ENCODE data around the gene RCL1.

Gene RCL1

GRCh38 chr9:4849369-4849768 is 56.6 kb downstream of the RCL1 start:
- DNase-seq = no peak

GRCh38 chr9:4850603-4851310 is 58.0 kb downstream of the RCL1 start:
- DNase-seq = no peak

GRCh38 chr9:4852419-4852818 is 59.7 kb downstream of the RCL1 start:
- DNase-seq = no peak

DNA sequence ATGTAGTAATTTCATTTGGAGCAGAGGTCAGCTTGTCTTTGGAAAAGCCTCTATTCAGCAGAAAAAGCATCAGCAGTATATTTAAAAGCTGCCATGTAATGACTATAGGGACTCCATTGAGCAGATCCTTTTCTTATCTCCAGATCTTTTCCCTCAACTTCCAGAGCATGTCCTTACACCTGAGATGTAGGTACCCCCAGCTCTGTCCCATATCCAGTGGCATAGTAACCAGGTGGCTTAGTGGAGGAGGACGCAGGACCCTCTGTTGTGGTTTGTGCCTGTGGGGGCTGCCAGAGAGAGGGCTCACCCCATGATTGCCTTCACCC is 61.5 kb downstream of the RCL1 start:
- DNase-seq = no peak

DNA sequence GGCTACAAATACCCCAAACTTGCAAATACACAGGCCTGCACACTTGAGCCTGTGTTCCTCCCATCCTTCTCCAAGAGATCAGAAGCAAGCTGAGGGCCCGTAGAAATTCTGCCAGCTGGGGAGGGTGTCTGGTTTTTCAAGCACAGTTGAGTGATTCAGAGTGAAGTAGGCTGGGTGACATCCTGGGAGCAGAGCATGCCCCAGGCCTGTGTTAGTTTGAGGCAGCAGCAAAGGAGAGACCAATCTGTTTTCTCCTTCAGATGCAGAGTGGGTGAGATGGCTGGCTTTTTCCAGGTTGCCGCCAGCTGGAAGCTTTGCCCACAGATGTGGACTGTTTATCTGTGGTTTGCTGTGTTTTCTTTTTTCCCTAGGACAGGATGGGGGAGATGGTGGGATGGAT is 63.1 kb downstream of the RCL1 start:
- DNase-seq = no peak

GRCh38 chr9:4857163-4857810 is 64.5 kb downstream of the RCL1 start:
- DNase-seq = no peak

GRCh38 chr9:4859035-4859434 is 66.3 kb downstream of the RCL1 start:
- DNase-seq = no peak

GRCh38 chr9:4860383-4860782 is 67.6 kb downstream of the RCL1 start:
- no peak for DNase-seq

DNA sequence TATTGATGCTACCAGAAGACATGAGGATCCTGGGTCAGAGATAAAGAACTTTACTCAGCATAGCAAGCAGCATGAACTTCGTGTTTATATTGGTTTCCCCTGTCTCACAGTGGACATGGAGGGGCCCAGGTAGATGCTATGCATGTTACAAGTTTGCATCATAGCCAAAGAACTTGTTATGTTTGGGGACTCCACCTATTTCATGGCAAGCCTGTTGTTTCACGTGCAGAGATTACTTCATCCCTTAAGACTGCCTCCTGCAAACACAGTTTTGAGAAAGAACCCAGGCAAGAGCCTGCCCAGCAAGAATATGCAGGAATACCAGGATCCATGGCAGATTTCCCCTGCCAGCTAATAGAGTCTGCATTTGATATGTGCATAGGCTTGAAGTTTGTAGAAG is 68.4 kb downstream of the RCL1 start:
- DNase-seq = no peak

GRCh38 chr9:4861736-4862451 is 69.2 kb downstream of the RCL1 start:
- no peak for DNase-seq

GRCh38 chr9:4862506-4863250 is 69.9 kb downstream of the RCL1 start:
- DNase-seq = no peak

DNA sequence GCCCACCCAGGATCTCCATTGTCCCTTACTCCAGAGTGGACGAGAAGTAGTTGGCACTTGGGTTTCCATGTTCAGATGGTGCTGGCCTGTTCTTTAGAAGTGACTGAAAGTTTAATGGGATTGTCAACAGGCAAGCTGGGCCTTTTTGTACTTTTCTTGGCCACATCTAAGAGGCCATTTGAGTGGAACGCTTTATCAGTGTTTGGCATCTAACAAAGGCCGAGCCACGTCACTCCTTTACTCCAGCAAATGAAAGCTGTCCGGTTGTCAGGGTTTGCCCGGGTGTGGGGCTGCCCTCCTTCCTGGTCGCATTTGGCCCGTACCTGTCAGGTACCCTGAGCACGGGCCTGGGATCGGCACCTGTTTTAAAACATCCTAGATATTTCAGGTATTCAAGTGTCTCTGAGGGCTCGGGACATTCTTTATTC is 71.5 kb downstream of the RCL1 start:
- no peak for DNase-seq

DNA sequence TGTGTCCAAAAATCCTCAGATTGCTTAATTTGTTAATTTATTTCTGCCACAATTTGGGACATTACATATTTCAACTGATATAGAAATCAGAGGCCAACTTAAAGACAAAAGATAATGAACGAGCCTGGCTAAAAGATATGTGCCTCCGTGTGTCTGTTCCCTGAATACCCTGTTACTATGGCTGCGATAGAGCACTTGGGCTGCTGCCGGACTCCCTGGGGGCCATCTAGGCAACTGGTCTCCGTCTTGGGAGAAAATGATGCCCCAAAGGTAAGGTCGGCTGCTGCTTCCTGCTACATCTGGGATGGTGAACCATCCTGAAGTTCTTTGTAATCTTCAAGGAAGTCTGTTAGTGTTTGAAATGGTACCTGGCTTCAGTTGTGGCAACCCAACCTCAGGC is 72.0 kb downstream of the RCL1 start:
- no peak for DNase-seq

- no peak for DNase-seq
Observed at GRCh38 chr9:4865681-4866080, 72.9 kb downstream of the RCL1 start.

DNA sequence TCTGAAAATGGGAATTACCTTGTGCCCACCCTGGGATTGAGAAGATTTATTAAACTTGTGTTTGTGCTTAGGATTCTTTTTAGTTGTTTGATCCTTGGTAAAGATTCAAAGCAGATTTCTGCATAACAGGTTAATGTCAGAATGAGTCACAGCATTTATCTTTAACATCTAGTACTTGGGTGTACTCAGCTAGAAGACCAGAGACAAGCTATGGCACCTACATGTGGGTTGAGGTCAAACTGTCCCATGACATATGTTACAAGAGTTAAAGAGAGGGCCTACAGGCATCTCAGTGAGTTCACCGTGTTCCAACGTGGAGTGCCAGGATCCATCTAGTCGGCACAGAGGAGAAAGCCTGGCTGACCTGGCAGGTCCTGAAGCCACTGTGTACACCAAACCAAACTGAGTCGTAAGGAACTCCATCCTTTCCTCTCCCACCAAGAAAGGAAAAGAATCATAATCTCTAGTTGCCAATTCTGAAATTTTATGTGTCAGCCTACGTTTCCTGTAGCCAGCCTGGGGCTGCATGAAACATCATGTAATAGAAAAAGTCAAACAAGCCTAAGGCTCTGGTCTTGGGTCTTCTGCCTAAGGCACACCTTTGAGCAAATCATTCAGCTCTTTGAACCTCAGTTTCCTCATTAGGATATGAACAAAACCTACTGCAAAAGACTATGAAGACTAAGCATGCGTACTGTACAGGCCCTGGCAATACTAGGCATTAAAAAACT is 73.7 kb downstream of the RCL1 start:
- no peak for DNase-seq

DNA sequence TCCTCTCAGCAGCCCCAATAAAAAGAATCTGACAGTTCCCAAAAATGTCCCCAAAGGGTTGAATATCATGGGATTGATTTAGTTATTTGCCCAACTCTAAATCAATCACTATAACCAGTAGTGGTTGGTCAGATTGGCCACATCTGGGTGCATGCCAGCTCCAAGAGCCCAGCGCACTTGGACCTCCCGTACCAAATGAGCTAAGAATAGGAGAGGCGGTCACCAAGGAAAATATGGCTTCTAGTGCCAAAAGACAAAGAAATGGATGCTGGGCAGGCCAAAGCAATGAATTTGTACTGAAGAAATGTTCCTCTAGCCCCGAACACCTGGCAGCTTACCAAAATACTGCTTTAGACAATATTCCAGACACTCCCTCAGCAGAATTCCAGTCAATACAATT is 80.3 kb downstream of the RCL1 start:
- no peak for DNase-seq

DNA sequence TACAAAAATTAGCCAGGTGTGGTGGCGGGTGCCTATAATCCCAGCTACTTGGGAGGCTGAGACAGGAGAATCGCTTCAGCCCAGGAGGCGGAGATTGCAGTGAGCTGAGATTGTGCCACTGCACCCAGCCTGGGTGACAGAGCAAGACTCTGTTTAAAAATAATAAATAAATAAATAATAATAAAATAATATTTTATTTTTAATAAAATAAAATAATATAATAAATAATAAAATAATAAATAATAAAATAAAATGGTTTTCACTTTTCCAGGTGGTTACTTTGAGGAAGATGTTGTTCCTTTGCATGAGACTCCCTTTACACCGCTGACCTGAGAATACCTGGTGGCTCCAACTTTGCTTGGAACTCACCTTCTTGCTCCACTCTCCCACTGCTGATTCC is 82.8 kb downstream of the RCL1 start:
- DNase-seq = no peak

GRCh38 chr9:4879115-4879558 is 86.4 kb downstream of the RCL1 start:
- DNase-seq = no peak

DNA sequence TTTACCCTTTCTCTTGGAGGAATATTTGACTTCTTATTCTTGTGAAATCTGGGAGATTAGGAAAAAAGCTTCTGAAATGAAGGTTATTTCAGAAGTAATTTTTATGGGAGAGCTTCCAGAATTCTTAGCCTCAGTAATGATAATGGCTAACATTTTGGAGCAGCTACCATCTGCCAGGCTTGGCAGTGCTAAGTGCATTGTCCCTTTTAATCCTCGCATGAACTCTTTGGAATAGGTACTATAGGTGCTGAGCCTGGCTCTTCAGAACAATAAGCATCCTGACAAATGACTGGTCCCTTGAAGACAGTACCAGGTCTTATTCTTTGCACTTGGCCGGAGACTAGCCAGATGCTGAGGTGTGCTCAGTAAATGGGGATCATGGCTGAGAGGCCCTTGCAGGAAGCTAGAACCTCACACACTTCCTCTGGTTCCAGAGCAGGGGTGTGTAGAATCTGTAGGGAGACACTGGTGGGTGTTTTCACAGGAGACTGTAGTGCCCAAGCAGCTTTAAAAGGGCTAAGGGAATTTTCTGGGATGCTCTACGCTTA is 90.7 kb downstream of the RCL1 start:
- no peak for DNase-seq

DNA sequence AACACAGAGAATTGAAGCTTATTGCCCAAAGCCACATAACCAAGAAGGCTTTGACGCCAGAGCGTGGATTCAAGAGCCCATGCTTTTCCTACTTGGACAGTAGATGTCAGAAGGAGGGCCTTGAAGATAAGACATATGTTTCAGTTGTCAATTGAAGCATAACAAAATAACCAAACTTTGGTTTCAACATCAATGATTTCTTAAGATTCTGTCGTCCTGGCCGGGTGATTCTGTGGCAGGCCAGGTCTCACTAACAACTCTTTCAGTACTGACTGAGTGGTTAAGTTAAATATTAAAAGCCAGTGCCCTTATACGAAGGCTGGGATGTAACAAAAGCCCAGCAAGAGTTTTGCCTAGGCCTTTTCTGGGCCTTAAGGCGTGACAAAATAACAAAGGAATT is 94.0 kb downstream of the RCL1 start:
- no peak for DNase-seq

DNA sequence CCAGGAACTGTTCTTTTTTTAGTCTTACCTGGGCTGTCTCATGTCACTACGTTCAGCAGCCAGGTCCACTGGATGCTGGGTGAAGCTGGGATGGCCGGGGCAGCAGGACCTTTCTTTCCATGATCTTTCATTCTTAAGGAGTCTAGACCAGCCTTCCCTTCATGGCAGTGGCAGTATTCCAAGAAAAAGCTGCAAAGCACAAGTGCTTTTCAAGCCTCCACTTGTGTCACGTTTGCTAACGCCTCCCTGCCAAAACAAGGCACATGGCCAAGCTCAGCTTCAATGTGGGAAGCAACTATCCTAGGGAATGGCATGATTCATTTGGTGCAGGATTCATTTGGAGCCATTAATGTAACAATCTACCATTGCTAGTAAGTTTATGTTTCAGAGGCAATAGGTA is 94.8 kb downstream of the RCL1 start:
- no peak for DNase-seq

DNA sequence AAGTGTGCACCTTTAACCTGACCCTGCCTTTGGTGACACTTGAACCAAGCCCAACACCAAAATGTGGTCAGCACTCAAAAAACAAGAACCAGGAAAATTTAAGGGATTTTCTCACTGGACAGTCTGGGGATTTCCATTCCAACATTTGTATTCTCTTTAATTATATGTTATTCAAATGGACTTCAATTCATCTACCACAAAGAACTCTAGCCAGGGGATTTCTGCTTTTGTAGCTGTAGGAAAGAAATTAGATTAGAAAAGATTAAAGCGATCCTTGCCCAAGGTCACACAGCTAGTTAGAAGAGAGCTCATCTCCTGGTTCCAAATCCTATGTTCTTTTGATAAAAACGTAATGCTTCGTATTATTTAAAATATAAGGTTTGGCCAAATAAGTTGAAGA is 97.5 kb downstream of the RCL1 start:
- DNase-seq = no peak

GRCh38 chr9:4890929-4891328 is 98.2 kb downstream of the RCL1 start:
- no peak for DNase-seq
